ENCODE results near the gene PNMA6E.

The PNMA6E gene

GRCh38 chrX:153382563-153383482 lies 18.3 kb downstream of the PNMA6E start:
- DNase-seq, result no peak

GRCh38 chrX:153381684-153382532 lies 19.2 kb downstream of the PNMA6E start:
- DNase-seq, result no peak

- DNase-seq, result no peak
Measured at GRCh38 chrX:153380691-153381090, 20.5 kb downstream of the PNMA6E start.

- no peak for DNase-seq
Measured at GRCh38 chrX:153379971-153380581, 21.1 kb downstream of the PNMA6E start.

- DNase-seq, result no peak
Measured at GRCh38 chrX:153379508-153379907, 21.6 kb downstream of the PNMA6E start.

- DNase-seq, result no peak
Measured at GRCh38 chrX:153378607-153379006, 22.5 kb downstream of the PNMA6E start.

GRCh38 chrX:153377727-153378126 lies 23.4 kb downstream of the PNMA6E start:
- no peak for DNase-seq

GRCh38 chrX:153375571-153375970 lies 25.6 kb downstream of the PNMA6E start:
- no peak for DNase-seq

GRCh38 chrX:153374426-153374825 lies 26.7 kb downstream of the PNMA6E start:
- DNase-seq, result no peak

- DNase-seq, result no peak
Measured at GRCh38 chrX:153372949-153373348, 28.2 kb downstream of the PNMA6E start.

- no peak for DNase-seq
Measured at GRCh38 chrX:153371256-153371655, 29.9 kb downstream of the PNMA6E start.

- no peak for DNase-seq
Measured at GRCh38 chrX:153370293-153371055, 30.7 kb downstream of the PNMA6E start.

GRCh38 chrX:153366878-153367538 lies 34.1 kb downstream of the PNMA6E start:
- DNase-seq, result no peak

GRCh38 chrX:153366119-153366518 lies 35.0 kb downstream of the PNMA6E start:
- DNase-seq, result no peak

GRCh38 chrX:153365670-153366069 lies 35.5 kb downstream of the PNMA6E start:
- DNase-seq, result no peak

GRCh38 chrX:153361781-153362397 lies 39.3 kb downstream of the PNMA6E start:
- DNase-seq, result no peak

GRCh38 chrX:153357877-153358276 lies 43.3 kb downstream of the PNMA6E start:
- DNase-seq, result no peak

- no peak for DNase-seq
Measured at GRCh38 chrX:153353416-153353815, 47.7 kb downstream of the PNMA6E start.

- DNase-seq, result no peak
Measured at GRCh38 chrX:153352858-153353257, 48.3 kb downstream of the PNMA6E start.

- no peak for DNase-seq
Measured at GRCh38 chrX:153351981-153352380, 49.2 kb downstream of the PNMA6E start.

- no peak for DNase-seq
Measured at GRCh38 chrX:153349952-153350351, 51.2 kb downstream of the PNMA6E start.

GRCh38 chrX:153348421-153348820 lies 52.7 kb downstream of the PNMA6E start:
- DNase-seq, result no peak

All from activated effector memory CD4-positive, alpha-beta T cell treated with Interleukin-2 at 50 U/mL for 16 hours (primary cell).